HepG2 (cell line): ENCODE measurements around the gene FBXL13. TPM values are rescaled to one million over a fixed set of nuclear protein-coding genes. Genes with fewer than 3 reads are reported as not detected.

Source experiments
- ATAC-seq: fragments of 200-7000 bp; cut with Tn5 transposase; 3 replicates; pipeline ENCODE4 v1.9.1; 2020; ENCODE audit warnings: mild to moderate bottlenecking, moderate library complexity
- BruUV-seq: library from RNA; stranded (reverse); fragments of 400-500 nt; replicated peaks from 2 replicates; lab custom pipeline; 2021; lab: Mats Ljungman, UMichigan
- CTCF ChIA-PET: fragments of 300-600 bp; formaldehyde crosslinking; extraction: SDS; loops from one replicate; lab custom pipeline; 2021; ENCODE audit warnings: low total read pairs, inconsistent platforms, low intra/inter-chr PET ratio; lab: Yijun Ruan, JAX
- POLR2A ChIA-PET: fragments of 350-600 bp; sonication (Branson Sonifier 250); formaldehyde crosslinking; loops from one replicate; lab custom pipeline; 2020; ENCODE audit warnings: antibody characterized with exemption, inconsistent platforms; lab: Yijun Ruan, JAX
- DNase-seq: peaks from one replicate; pipeline ENCODE4 v3.0.0-alpha.2; 2015; ENCODE audit warnings: low spot score
- FAIRE-seq: peaks from 3 replicates; lab custom pipeline; 2011; peaks lifted over from hg19 to GRCh38; lab: Jason Lieb, UNC
- H2AFZ ChIP-seq: one replicate; pipeline ENCODE4 v1.6.1; 2011; ENCODE audit warnings: low read length, inconsistent platforms
- H3K27ac ChIP-seq: fragments of 300-600 bp; 3 replicates; pipeline ENCODE4 v1.8.0; 2011; ENCODE audit warnings: mixed run types, mild to moderate bottlenecking, mixed read lengths, low read length, inconsistent platforms; ENCODE audit not compliant: insufficient read depth; ENCODE audit errors: extremely low read length
- H3K27me3 ChIP-seq, 2 experiments: fragments of 200-600 bp in 1 of 2; 2 replicates in 1 of 2; 3 replicates in 1 of 2; pipeline versions ENCODE4 v1.6.0 to v1.8.0; 2011; ENCODE audit warnings: low read length in 2 of 2, mild to moderate bottlenecking in 2 of 2, moderate library complexity in 2 of 2, inconsistent platforms in 1 of 2; ENCODE audit not compliant: insufficient read depth in 2 of 2, control insufficient read depth in 1 of 2
- H3K36me3 ChIP-seq, 2 experiments: fragments of 200-600 bp in 1 of 2; replicated peaks in 1 of 2; 2 replicates in 1 of 2; 3 replicates in 1 of 2; pipeline versions ENCODE4 v1.5.1 to v1.8.0; 2011; ENCODE audit warnings: low read length in 2 of 2, inconsistent platforms in 1 of 2; ENCODE audit not compliant: insufficient read depth in 2 of 2, control insufficient read depth in 1 of 2
- H3K4me1 ChIP-seq: 2 replicates; pipeline ENCODE4 v1.5.1; 2012; ENCODE audit warnings: low read length, inconsistent platforms; ENCODE audit not compliant: insufficient read depth
- H3K4me2 ChIP-seq: 2 replicates; pipeline ENCODE4 v1.6.0; 2011; ENCODE audit warnings: low read depth, low read length, inconsistent platforms
- H3K4me3 ChIP-seq, 3 experiments: fragments of 200-600 bp in 1 of 3; sonication (generic), shearing (Covaris generic) in 1 of 3; replicated peaks in 1 of 3; 2 replicates each; pipeline ENCODE4 v1.5.1; 2011 to 2016; ENCODE audit warnings: low read length in 3 of 3, inconsistent platforms in 2 of 3, low read depth in 2 of 3, mild to moderate bottlenecking in 2 of 3, control low read depth in 1 of 3, mixed read lengths in 1 of 3; ENCODE audit not compliant: insufficient read depth in 1 of 3
- H3K79me2 ChIP-seq: one replicate; pipeline ENCODE4 v1.6.1; 2011; ENCODE audit warnings: low read length, inconsistent platforms; ENCODE audit not compliant: insufficient read depth
- H3K9ac ChIP-seq: 2 replicates; pipeline ENCODE4 v1.6.0; 2011; ENCODE audit warnings: mild to moderate bottlenecking, low read depth, low read length, inconsistent platforms; ENCODE audit not compliant: insufficient read depth
- H3K9me3 ChIP-seq: 2 replicates; pipeline ENCODE4 v1.5.1; 2012; ENCODE audit warnings: mild to moderate bottlenecking, low read length
- H4K20me1 ChIP-seq: 2 replicates; pipeline ENCODE4 v1.6.0; 2011; ENCODE audit warnings: inconsistent platforms, mild to moderate bottlenecking, low read length, moderate library complexity; ENCODE audit not compliant: insufficient read depth
- CBX5 ChIP-seq: sonication (generic); formaldehyde crosslinking; IDR thresholded peaks from 2 replicates; pipeline ENCODE4 v1.4.0; 2020; ENCODE audit warnings: missing genetic modification reagents, borderline replicate concordance
- DPF2 ChIP-seq: sonication (generic); formaldehyde crosslinking; IDR thresholded peaks from 2 replicates; pipeline ENCODE4 v1.4.0; 2020; ENCODE audit warnings: mild to moderate bottlenecking, low read depth, missing genetic modification reagents, borderline replicate concordance
- FOSL1 ChIP-seq: sonication (generic); formaldehyde crosslinking; IDR thresholded peaks from 2 replicates; pipeline ENCODE4 v1.9.0; 2021; ENCODE audit warnings: missing genetic modification reagents, borderline replicate concordance
- FOXA1 ChIP-seq, 2 experiments: fragments of 450-650 bp in 1 of 2; sonication (generic) in 1 of 2; formaldehyde crosslinking in 1 of 2; IDR thresholded peaks; 2 replicates each; pipeline versions ENCODE4 v1.4.0 to v1.6.1; 2016 to 2020; ENCODE audit warnings: missing genetic modification reagents in 1 of 2
- RXRB ChIP-seq: IDR thresholded peaks from 2 replicates; pipeline ENCODE4 v1.6.1; 2016; ENCODE audit warnings: borderline replicate concordance, missing genetic modification reagents, missing compliant biosample characterization
- SMAD1 ChIP-seq: sonication (generic); formaldehyde crosslinking; IDR thresholded peaks from 2 replicates; pipeline ENCODE4 v1.4.0; 2020; ENCODE audit warnings: missing genetic modification reagents, low read depth, mild to moderate bottlenecking, borderline replicate concordance
- SOX5 ChIP-seq: IDR thresholded peaks from 2 replicates; pipeline ENCODE4 v1.6.1; 2016; ENCODE audit warnings: borderline replicate concordance
- TARDBP ChIP-seq: sonication (generic); formaldehyde crosslinking; IDR thresholded peaks from 2 replicates; pipeline ENCODE4 v1.8.0; 2022; ENCODE audit warnings: mild to moderate bottlenecking, missing genetic modification reagents
- ZNF121 ChIP-seq: sonication (generic); formaldehyde crosslinking; IDR thresholded peaks from 2 replicates; pipeline ENCODE4 v1.5.0; 2020; ENCODE audit warnings: mild to moderate bottlenecking, missing genetic modification reagents
- ZNF292 ChIP-seq: sonication (generic); formaldehyde crosslinking; IDR thresholded peaks from 2 replicates; pipeline ENCODE4 v1.8.1; 2022; ENCODE audit warnings: mild to moderate bottlenecking, low read depth, missing genetic modification reagents, borderline replicate concordance
- WGBS: methylation state at CpG from one replicate; pipeline ENCODE4 v1.1.6; 2017; ENCODE audit warnings: low lambda C conversion rate; 5-methylcytosine and 5-hydroxymethylcytosine counted together
- in situ Hi-C: cut with HindIII; loops from 2 replicates; pipeline ENCODE4 v1.10.0; 2017; ENCODE audit warnings: low pct_unique_long_range_greater_than_20kb; ENCODE audit not compliant: extremely low pct_ligation_motif_present
- intact Hi-C: fragments of 100-400 bp; cut with micrococcal nuclease; formaldehyde crosslinking; loops from one replicate; pipeline ENCODE4 v1.10.0; 2022; ENCODE audit not compliant: unreplicated experiment
- polyA plus RNA-seq, 8 experiments: library from polyadenylated mRNA; depleted of rRNA in 3 of 8; stranded (reverse) in 7 of 8; unstranded in 1 of 8; fragments of >200 nt; fragmentation: Illumina TruSeq in 4 of 8; extraction: Trizol in 4 of 8; gene quantifications; 2 replicates each; pipeline versions ENCODE4 v1.2.1 to v1.2.3, GENCODE V29; 2011 to 2016; ENCODE audit warnings: low read depth in 4 of 8, missing spikeins in 1 of 8, mixed read lengths in 1 of 8; ENCODE audit not compliant: insufficient read depth in 1 of 8
- total RNA-seq, 5 experiments: library from RNA; depleted of rRNA; stranded (reverse); fragments of >200 nt; fragmentation: Illumina TruSeq; extraction: Trizol; gene quantifications; 2 replicates each; pipeline ENCODE4 v1.2.3, GENCODE V29; 2016; ENCODE audit warnings: low read depth in 1 of 5
- TF ChIP-seq, protein P1 (sequence below): sonication (generic); formaldehyde crosslinking; IDR thresholded peaks from 2 replicates; pipeline ENCODE4 v1.5.0; 2020; ENCODE audit warnings: mild to moderate bottlenecking, missing genetic modification reagents
- TF ChIP-seq, protein P2 (sequence below): sonication (generic); formaldehyde crosslinking; IDR thresholded peaks from 2 replicates; pipeline ENCODE4; 2020; ENCODE audit warnings: missing genetic modification reagents, mild to moderate bottlenecking, borderline replicate concordance
- TF ChIP-seq, protein P3 (sequence below), 2 experiments: sonication (generic) in 1 of 2; formaldehyde crosslinking in 1 of 2; IDR thresholded peaks; 2 replicates each; pipeline versions ENCODE4 v1.4.0 to v1.6.1; 2016 to 2020; ENCODE audit warnings: borderline replicate concordance in 1 of 2, low read depth in 1 of 2, mild to moderate bottlenecking in 1 of 2, missing genetic modification reagents in 1 of 2

The FBXL13 gene
- total and polyA plus RNA-seq, 2 of the 13 experiments (the other 11 are each of a cell fraction or from before 2014, with no cell fraction given), result 0.24 to 0.77 TPM

DNA sequence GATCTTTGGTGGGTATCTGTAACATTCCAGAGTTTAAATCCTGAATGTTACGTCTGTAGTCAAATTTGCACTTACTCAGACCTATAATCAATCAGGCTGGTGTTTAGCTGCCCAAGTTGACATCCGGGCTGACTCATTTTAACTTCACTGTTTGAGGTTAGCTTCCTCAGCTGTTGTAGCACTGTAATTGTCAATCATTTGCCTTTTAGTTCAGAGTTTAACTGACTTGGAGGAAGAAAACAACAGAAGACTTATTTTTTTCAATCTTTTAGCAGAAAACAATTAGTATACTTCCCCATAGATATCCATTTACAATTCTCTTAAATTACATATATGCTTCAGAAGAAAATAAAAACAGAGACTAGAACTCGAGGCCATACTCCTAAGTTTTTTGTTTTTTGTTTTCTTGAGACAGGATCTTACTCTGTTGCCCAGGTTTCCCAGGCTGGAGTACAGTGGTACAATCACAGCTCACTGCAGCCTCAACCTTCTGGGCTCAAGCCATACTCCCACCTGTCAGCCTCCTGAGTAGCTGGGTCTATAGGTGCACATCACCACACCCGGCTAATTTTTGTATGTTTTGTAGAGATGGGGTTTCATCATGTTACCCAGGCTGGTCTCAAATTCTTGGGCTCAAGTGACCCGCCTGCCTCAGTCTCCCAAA is 200.3 kb downstream of the FBXL13 start:
- Histone ChIP-seq H4K20me1 (no peaks in the 10 kb centered on the region), H3K36me3 (no peaks in the 10 kb centered on the region), H2AFZ (no peak overlapping the region), H3K4me3 (no peak overlapping the region), H3K27me3 (no peaks in the 10 kb centered on the region; a peak in 1 of 5 replicates), H3K27ac (peak overlapping the region; percentile 62), H3K9me3 (no peaks in the 10 kb centered on the region), H3K4me2 (peak overlapping the region; percentile 40), H3K9ac (0 out of 2 replicates have a peak overlapping the region, but pooled peaks have one; percentile 35), H3K4me1 (peaks cover 64% of the 10 kb centered on the region), H3K79me2 (no peaks in the 10 kb centered on the region)
- DNase-seq (peak; percentile 73), FAIRE-seq (peak; percentile 49), ATAC-seq (peak; percentile 89)
- in situ Hi-C loops (no loop called here), intact Hi-C loops (no loop called here)
- 42% methylated on average over 5 of the region's 5 CpGs for WGBS
- ChIA-PET POLR2A (interaction anchor here (0.9 to 2.5 kb wide), 3 partner anchors 14 to 201 kb away, joined by 3 to 7 read pairs (median 5); partner anchors contain the start of genes ARMC10 and FBXL13), CTCF (no interaction called here)
- BruUV-seq, result no TSS peak
- TF ChIP-seq, protein P1, sequence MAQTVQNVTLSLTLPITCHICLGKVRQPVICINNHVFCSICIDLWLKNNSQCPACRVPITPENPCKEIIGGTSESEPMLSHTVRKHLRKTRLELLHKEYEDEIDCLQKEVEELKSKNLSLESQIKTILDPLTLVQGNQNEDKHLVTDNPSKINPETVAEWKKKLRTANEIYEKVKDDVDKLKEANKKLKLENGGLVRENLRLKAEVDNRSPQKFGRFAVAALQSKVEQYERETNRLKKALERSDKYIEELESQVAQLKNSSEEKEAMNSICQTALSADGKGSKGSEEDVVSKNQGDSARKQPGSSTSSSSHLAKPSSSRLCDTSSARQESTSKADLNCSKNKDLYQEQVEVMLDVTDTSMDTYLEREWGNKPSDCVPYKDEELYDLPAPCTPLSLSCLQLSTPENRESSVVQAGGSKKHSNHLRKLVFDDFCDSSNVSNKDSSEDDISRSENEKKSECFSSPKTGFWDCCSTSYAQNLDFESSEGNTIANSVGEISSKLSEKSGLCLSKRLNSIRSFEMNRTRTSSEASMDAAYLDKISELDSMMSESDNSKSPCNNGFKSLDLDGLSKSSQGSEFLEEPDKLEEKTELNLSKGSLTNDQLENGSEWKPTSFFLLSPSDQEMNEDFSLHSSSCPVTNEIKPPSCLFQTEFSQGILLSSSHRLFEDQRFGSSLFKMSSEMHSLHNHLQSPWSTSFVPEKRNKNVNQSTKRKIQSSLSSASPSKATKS, result no peak
- TF ChIP-seq FOSL1 (peak; percentile 86), SMAD1 (CRISPR knock-in tag) (no peak), DPF2 (CRISPR knock-in tag) (peak; percentile 87), ZNF121 (CRISPR knock-in tag) (peak; percentile 38; the same call in 1 of the 2 replicates), CBX5 (CRISPR knock-in tag) (no peak), TARDBP (CRISPR knock-in tag) (peak; percentile 26; the same call in 1 of the 2 replicates), FOXA1 (IDR thresholded peaks at IDR 0.05) (no peak), FOXA1 (CRISPR knock-in tag; IDR thresholded peaks at IDR 0.05) (peak; percentile 60), RXRB (CRISPR knock-in tag) (peak; percentile 62), ZNF292 (no peak), SOX5 (CRISPR knock-in tag) (peak; percentile 55; the same call in 1 of the 2 replicates)
- TF ChIP-seq, protein P2, sequence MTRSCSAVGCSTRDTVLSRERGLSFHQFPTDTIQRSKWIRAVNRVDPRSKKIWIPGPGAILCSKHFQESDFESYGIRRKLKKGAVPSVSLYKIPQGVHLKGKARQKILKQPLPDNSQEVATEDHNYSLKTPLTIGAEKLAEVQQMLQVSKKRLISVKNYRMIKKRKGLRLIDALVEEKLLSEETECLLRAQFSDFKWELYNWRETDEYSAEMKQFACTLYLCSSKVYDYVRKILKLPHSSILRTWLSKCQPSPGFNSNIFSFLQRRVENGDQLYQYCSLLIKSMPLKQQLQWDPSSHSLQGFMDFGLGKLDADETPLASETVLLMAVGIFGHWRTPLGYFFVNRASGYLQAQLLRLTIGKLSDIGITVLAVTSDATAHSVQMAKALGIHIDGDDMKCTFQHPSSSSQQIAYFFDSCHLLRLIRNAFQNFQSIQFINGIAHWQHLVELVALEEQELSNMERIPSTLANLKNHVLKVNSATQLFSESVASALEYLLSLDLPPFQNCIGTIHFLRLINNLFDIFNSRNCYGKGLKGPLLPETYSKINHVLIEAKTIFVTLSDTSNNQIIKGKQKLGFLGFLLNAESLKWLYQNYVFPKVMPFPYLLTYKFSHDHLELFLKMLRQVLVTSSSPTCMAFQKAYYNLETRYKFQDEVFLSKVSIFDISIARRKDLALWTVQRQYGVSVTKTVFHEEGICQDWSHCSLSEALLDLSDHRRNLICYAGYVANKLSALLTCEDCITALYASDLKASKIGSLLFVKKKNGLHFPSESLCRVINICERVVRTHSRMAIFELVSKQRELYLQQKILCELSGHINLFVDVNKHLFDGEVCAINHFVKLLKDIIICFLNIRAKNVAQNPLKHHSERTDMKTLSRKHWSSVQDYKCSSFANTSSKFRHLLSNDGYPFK (CRISPR knock-in tag), result no peak
- TF ChIP-seq, protein P3, sequence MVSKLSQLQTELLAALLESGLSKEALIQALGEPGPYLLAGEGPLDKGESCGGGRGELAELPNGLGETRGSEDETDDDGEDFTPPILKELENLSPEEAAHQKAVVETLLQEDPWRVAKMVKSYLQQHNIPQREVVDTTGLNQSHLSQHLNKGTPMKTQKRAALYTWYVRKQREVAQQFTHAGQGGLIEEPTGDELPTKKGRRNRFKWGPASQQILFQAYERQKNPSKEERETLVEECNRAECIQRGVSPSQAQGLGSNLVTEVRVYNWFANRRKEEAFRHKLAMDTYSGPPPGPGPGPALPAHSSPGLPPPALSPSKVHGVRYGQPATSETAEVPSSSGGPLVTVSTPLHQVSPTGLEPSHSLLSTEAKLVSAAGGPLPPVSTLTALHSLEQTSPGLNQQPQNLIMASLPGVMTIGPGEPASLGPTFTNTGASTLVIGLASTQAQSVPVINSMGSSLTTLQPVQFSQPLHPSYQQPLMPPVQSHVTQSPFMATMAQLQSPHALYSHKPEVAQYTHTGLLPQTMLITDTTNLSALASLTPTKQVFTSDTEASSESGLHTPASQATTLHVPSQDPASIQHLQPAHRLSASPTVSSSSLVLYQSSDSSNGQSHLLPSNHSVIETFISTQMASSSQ (IDR thresholded peaks at IDR 0.05; ENCODE audit: low read depth), result peak; percentile 51
- TF ChIP-seq, protein P3 (CRISPR knock-in tag; IDR thresholded peaks at IDR 0.05; ENCODE audit: borderline replicate concordance), result no peak
